ENCODE data around the gene MBNL2. TPM values are rescaled to one million over a fixed set of nuclear protein-coding genes. Genes with fewer than 3 reads are reported as not detected.

MBNL2 gene
- total and polyA plus RNA-seq, 2 of the 13 experiments (the other 11 are each of a cell fraction or from before 2014, with no cell fraction given) = 30.8 to 59.0 TPM

DNA sequence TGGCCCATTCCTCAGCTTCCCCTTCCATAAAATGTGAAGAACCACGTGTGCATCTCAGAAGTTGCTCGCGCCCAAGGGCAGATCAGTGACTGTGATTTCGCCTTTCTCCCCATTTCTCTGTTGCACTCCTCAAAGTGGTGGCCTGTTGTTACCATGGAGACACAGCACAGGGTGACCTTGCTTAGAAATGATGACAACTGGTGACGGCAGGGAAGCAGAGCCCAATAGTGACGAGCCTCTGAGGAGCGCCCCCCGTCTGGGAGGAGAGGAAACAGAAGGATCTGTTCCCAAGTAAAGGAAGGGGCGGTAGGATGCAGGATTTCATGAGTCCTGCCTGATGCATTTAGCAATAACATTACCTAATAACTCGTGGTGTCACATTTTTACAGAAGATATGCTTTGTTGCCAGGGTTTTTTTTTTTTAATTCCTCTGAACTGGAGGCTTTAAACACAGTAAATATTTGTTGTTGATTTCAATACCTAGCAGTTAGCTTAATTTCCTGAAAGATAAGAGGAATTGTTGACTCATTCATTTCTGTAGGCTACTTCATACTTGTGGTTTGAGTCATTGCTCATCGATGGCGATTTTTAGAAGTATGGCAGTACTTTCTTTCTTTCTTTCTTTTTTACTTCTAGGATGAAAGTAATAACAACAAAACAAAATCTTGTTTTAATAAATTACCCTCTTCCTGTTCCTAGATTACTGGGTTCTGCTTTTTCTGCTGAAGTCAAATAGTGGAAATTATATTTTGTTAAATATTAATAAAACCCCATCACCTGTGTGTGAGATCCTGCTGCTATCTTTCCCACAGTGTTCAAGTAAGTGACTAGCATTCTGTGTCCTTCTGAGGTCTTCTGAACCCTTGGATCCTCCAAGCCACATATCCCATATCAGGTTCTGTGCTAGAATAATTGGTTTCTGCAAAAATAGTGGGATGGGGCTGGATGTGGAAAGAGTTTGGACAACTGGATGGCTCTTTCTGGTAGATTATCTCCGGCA, 36.0 kb downstream of the MBNL2 start (continued):
- TF ChIP-seq, protein P1, sequence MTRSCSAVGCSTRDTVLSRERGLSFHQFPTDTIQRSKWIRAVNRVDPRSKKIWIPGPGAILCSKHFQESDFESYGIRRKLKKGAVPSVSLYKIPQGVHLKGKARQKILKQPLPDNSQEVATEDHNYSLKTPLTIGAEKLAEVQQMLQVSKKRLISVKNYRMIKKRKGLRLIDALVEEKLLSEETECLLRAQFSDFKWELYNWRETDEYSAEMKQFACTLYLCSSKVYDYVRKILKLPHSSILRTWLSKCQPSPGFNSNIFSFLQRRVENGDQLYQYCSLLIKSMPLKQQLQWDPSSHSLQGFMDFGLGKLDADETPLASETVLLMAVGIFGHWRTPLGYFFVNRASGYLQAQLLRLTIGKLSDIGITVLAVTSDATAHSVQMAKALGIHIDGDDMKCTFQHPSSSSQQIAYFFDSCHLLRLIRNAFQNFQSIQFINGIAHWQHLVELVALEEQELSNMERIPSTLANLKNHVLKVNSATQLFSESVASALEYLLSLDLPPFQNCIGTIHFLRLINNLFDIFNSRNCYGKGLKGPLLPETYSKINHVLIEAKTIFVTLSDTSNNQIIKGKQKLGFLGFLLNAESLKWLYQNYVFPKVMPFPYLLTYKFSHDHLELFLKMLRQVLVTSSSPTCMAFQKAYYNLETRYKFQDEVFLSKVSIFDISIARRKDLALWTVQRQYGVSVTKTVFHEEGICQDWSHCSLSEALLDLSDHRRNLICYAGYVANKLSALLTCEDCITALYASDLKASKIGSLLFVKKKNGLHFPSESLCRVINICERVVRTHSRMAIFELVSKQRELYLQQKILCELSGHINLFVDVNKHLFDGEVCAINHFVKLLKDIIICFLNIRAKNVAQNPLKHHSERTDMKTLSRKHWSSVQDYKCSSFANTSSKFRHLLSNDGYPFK (CRISPR knock-in tag; IDR thresholded peaks at IDR 0.05; ENCODE audit: borderline replicate concordance) = 0 out of 2 replicates have a peak, but pooled peaks have one; percentile 34
- TF ChIP-seq GATA4 (IDR thresholded peaks at IDR 0.05; ENCODE audit: borderline replicate concordance, low read depth) (peak; percentile 74; the same call in 1 of the 2 replicates), RXRB (CRISPR knock-in tag; IDR thresholded peaks at IDR 0.05; ENCODE audit: borderline replicate concordance) (peak; percentile 51; the same call in 1 of the 2 replicates), TBX2 (CRISPR knock-in tag; IDR thresholded peaks at IDR 0.05; ENCODE audit: borderline replicate concordance) (peak; percentile 75), TBX3 (IDR thresholded peaks at IDR 0.05; ENCODE audit: borderline replicate concordance) (peak; percentile 67; the same call in 1 of the 2 replicates), KAT8 (CRISPR knock-in tag; IDR thresholded peaks at IDR 0.05) (peak; percentile 27; the same call in 1 of the 2 replicates), ATF7 (IDR thresholded peaks at IDR 0.05) (peak; percentile 40), ATF7 (CRISPR knock-in tag; IDR thresholded peaks at IDR 0.05) (no peak), KAT7 (CRISPR knock-in tag; IDR thresholded peaks at IDR 0.05; ENCODE audit: borderline replicate concordance) (0 out of 2 replicates have a peak, but pooled peaks have one; percentile 41), PAF1 (CRISPR knock-in tag; IDR thresholded peaks at IDR 0.05) (no peak), ZNF468 (CRISPR knock-in tag; IDR thresholded peaks at IDR 0.05) (no peak)
- TF ChIP-seq, protein P2, sequence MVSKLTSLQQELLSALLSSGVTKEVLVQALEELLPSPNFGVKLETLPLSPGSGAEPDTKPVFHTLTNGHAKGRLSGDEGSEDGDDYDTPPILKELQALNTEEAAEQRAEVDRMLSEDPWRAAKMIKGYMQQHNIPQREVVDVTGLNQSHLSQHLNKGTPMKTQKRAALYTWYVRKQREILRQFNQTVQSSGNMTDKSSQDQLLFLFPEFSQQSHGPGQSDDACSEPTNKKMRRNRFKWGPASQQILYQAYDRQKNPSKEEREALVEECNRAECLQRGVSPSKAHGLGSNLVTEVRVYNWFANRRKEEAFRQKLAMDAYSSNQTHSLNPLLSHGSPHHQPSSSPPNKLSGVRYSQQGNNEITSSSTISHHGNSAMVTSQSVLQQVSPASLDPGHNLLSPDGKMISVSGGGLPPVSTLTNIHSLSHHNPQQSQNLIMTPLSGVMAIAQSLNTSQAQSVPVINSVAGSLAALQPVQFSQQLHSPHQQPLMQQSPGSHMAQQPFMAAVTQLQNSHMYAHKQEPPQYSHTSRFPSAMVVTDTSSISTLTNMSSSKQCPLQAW (CRISPR knock-in tag; IDR thresholded peaks at IDR 0.05) = peak; percentile 68; the same call in 1 of the 2 replicates
- TF ChIP-seq, protein P3, sequence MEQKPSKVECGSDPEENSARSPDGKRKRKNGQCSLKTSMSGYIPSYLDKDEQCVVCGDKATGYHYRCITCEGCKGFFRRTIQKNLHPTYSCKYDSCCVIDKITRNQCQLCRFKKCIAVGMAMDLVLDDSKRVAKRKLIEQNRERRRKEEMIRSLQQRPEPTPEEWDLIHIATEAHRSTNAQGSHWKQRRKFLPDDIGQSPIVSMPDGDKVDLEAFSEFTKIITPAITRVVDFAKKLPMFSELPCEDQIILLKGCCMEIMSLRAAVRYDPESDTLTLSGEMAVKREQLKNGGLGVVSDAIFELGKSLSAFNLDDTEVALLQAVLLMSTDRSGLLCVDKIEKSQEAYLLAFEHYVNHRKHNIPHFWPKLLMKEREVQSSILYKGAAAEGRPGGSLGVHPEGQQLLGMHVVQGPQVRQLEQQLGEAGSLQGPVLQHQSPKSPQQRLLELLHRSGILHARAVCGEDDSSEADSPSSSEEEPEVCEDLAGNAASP (CRISPR knock-in tag; IDR thresholded peaks at IDR 0.05; ENCODE audit: borderline replicate concordance) = 0 out of 2 replicates have a peak, but pooled peaks have one; percentile 29
- TF ChIP-seq, protein P4, sequence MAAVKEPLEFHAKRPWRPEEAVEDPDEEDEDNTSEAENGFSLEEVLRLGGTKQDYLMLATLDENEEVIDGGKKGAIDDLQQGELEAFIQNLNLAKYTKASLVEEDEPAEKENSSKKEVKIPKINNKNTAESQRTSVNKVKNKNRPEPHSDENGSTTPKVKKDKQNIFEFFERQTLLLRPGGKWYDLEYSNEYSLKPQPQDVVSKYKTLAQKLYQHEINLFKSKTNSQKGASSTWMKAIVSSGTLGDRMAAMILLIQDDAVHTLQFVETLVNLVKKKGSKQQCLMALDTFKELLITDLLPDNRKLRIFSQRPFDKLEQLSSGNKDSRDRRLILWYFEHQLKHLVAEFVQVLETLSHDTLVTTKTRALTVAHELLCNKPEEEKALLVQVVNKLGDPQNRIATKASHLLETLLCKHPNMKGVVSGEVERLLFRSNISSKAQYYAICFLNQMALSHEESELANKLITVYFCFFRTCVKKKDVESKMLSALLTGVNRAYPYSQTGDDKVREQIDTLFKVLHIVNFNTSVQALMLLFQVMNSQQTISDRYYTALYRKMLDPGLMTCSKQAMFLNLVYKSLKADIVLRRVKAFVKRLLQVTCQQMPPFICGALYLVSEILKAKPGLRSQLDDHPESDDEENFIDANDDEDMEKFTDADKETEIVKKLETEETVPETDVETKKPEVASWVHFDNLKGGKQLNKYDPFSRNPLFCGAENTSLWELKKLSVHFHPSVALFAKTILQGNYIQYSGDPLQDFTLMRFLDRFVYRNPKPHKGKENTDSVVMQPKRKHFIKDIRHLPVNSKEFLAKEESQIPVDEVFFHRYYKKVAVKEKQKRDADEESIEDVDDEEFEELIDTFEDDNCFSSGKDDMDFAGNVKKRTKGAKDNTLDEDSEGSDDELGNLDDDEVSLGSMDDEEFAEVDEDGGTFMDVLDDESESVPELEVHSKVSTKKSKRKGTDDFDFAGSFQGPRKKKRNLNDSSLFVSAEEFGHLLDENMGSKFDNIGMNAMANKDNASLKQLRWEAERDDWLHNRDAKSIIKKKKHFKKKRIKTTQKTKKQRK (IDR thresholded peaks at IDR 0.05; ENCODE audit: low read length) = no peak
- TF ChIP-seq, protein P5, sequence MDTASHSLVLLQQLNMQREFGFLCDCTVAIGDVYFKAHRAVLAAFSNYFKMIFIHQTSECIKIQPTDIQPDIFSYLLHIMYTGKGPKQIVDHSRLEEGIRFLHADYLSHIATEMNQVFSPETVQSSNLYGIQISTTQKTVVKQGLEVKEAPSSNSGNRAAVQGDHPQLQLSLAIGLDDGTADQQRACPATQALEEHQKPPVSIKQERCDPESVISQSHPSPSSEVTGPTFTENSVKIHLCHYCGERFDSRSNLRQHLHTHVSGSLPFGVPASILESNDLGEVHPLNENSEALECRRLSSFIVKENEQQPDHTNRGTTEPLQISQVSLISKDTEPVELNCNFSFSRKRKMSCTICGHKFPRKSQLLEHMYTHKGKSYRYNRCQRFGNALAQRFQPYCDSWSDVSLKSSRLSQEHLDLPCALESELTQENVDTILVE (CRISPR knock-in tag; IDR thresholded peaks at IDR 0.05) = peak; percentile 24
- TF ChIP-seq, protein P6, sequence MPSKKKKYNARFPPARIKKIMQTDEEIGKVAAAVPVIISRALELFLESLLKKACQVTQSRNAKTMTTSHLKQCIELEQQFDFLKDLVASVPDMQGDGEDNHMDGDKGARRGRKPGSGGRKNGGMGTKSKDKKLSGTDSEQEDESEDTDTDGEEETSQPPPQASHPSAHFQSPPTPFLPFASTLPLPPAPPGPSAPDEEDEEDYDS (CRISPR knock-in tag; IDR thresholded peaks at IDR 0.05) = no peak; the same call in 1 of the 2 replicates
